CD4-positive, alpha-beta T cell treated with Interleukin-6 at 100 ng/mL for 8 hours (primary cell): ENCODE measurements around the gene SUSD4.

Experiments
- DNase-seq: peaks from one replicate; pipeline ENCODE4 v3.0.0-alpha.2; 2020; ENCODE audit warnings: mixed read lengths, low spot score

Gene SUSD4

GRCh38 chr1:223249854-223250631 lies 113.9 kb downstream of the SUSD4 start:
- DNase-seq: no peak

- peak; percentile 60 for DNase-seq
These were observed 115.2 kb downstream of the SUSD4 start for GRCh38 chr1:223248770-223249140.

- DNase-seq: no peak
These were observed 115.8 kb downstream of the SUSD4 start for GRCh38 chr1:223248001-223248769.

GRCh38 chr1:223246476-223247112 lies 117.4 kb downstream of the SUSD4 start:
- no peak for DNase-seq

- no peak for DNase-seq
These were observed 118.0 kb downstream of the SUSD4 start for GRCh38 chr1:223245983-223246382.

- no peak for DNase-seq
These were observed 118.6 kb downstream of the SUSD4 start for GRCh38 chr1:223245411-223245810.

GRCh38 chr1:223244366-223245103 lies 119.4 kb downstream of the SUSD4 start:
- DNase-seq: peak; percentile 20

- DNase-seq: no peak
These were observed 120.4 kb downstream of the SUSD4 start for GRCh38 chr1:223243441-223244050.

GRCh38 chr1:223242971-223243370 lies 121.0 kb downstream of the SUSD4 start:
- no peak for DNase-seq

- DNase-seq: no peak
These were observed 121.5 kb downstream of the SUSD4 start for GRCh38 chr1:223242382-223242955.

- DNase-seq: no peak
These were observed 123.9 kb downstream of the SUSD4 start for GRCh38 chr1:223240122-223240521.

GRCh38 chr1:223235091-223235490 lies 128.9 kb downstream of the SUSD4 start:
- no peak for DNase-seq

- no peak for DNase-seq
These were observed 129.4 kb downstream of the SUSD4 start for GRCh38 chr1:223234534-223234933.

- no peak for DNase-seq
These were observed 129.8 kb downstream of the SUSD4 start for GRCh38 chr1:223234170-223234514.

- DNase-seq: no peak
These were observed 130.4 kb downstream of the SUSD4 start for GRCh38 chr1:223233410-223234169.

GRCh38 chr1:223233019-223233409 lies 131.0 kb downstream of the SUSD4 start:
- DNase-seq: no peak

- no peak for DNase-seq
These were observed 132.4 kb downstream of the SUSD4 start for GRCh38 chr1:223231581-223231980.

GRCh38 chr1:223231011-223231572 lies 132.9 kb downstream of the SUSD4 start:
- no peak for DNase-seq

GRCh38 chr1:223230161-223230881 lies 133.7 kb downstream of the SUSD4 start:
- DNase-seq: peak; percentile 44

- DNase-seq: no peak
These were observed 134.2 kb downstream of the SUSD4 start for GRCh38 chr1:223229756-223230155.
